Superior temporal gyrus (tissue), 1 donor: ENCODE data around the gene HECTD1.
"Not testable (repeated sequence)": the region's sequence is repeated elsewhere in the genome, so short reads cannot be mapped to it uniquely, and the experiment has no call there.

Experiments used
- DNase-seq: peaks from one replicate; pipeline ENCODE4 v3.0.0-alpha.2; 2016; ENCODE audit errors: extremely low spot score

Gene HECTD1

GRCh38 chr14:31154956-31155355 is 52.6 kb downstream of the HECTD1 start:
- DNase-seq, result no peak

GRCh38 chr14:31142455-31143087 is 65.0 kb downstream of the HECTD1 start:
- no peak for DNase-seq

- DNase-seq, result no peak
These were observed 68.2 kb downstream of the HECTD1 start for GRCh38 chr14:31139301-31139847.

GRCh38 chr14:31138301-31138700 is 69.3 kb downstream of the HECTD1 start:
- no peak for DNase-seq

GRCh38 chr14:31137214-31137889 is 70.2 kb downstream of the HECTD1 start:
- no peak for DNase-seq

GRCh38 chr14:31133133-31133532 is 74.5 kb downstream of the HECTD1 start:
- no peak for DNase-seq

- DNase-seq, result no peak
These were observed 78.7 kb downstream of the HECTD1 start for GRCh38 chr14:31128601-31129526.

- DNase-seq, result no peak
These were observed 79.9 kb downstream of the HECTD1 start for GRCh38 chr14:31127690-31128089.

GRCh38 chr14:31126680-31127079 is 80.9 kb downstream of the HECTD1 start:
- DNase-seq, result no peak

- no peak for DNase-seq
These were observed 82.4 kb downstream of the HECTD1 start for GRCh38 chr14:31125231-31125630.

GRCh38 chr14:31124197-31124596 is 83.4 kb downstream of the HECTD1 start:
- DNase-seq, result no peak

GRCh38 chr14:31122921-31123320 is 84.7 kb downstream of the HECTD1 start:
- no peak for DNase-seq

GRCh38 chr14:31122098-31122611 is 85.4 kb downstream of the HECTD1 start:
- no peak for DNase-seq

- DNase-seq, result no peak
These were observed 88.7 kb downstream of the HECTD1 start for GRCh38 chr14:31118892-31119291.

GRCh38 chr14:31113794-31114193 is 93.8 kb downstream of the HECTD1 start:
- DNase-seq, result no peak

- DNase-seq, result no peak
These were observed 96.7 kb downstream of the HECTD1 start for GRCh38 chr14:31110872-31111271.

- no peak for DNase-seq
These were observed 98.3 kb downstream of the HECTD1 start for GRCh38 chr14:31109257-31109656.

GRCh38 chr14:31106768-31107167 is 100.8 kb downstream of the HECTD1 start:
- DNase-seq, result no peak

- no peak for DNase-seq
These were observed 110.5 kb downstream of the HECTD1 start for GRCh38 chr14:31097081-31097480.

GRCh38 chr14:31096255-31096654 is 111.3 kb downstream of the HECTD1 start:
- no peak for DNase-seq

GRCh38 chr14:31095817-31096216 is 111.8 kb downstream of the HECTD1 start:
- not testable (repeated sequence) for DNase-seq
